Coronary artery (tissue), 2 donors: ENCODE results near the gene CACNA2D3.

ENCODE experiments used
- DNase-seq: peaks from one replicate; pipeline ENCODE4 v3.0.0-alpha.2; 2017; ENCODE audit warnings: low spot score
- H3K27ac ChIP-seq, 2 donors: fragments of 200-600 bp; sonication (generic); one replicate each; pipeline ENCODE4 v1.5.1; 2016 to 2019
- H3K4me3 ChIP-seq: fragments of 200-600 bp; sonication (generic); 2 replicates; pipeline ENCODE4 v1.5.1; 2016; ENCODE audit warnings: mild to moderate bottlenecking, moderate library complexity
- TF ChIP-seq, protein P1 (sequence below): fragments of 200-600 bp; sonication (generic); IDR thresholded peaks from one replicate; pipeline ENCODE4 v1.5.1; 2019; ENCODE audit warnings: antibody characterized with exemption

CACNA2D3 gene

GRCh38 chr3:54954022-54954421, 831.7 kb downstream of the CACNA2D3 start:
- DNase-seq, result no peak
- no peak overlapping the region for H3K4me3 ChIP-seq
- H3K27ac ChIP-seq, result no peak overlapping the region
- TF ChIP-seq, protein P1, sequence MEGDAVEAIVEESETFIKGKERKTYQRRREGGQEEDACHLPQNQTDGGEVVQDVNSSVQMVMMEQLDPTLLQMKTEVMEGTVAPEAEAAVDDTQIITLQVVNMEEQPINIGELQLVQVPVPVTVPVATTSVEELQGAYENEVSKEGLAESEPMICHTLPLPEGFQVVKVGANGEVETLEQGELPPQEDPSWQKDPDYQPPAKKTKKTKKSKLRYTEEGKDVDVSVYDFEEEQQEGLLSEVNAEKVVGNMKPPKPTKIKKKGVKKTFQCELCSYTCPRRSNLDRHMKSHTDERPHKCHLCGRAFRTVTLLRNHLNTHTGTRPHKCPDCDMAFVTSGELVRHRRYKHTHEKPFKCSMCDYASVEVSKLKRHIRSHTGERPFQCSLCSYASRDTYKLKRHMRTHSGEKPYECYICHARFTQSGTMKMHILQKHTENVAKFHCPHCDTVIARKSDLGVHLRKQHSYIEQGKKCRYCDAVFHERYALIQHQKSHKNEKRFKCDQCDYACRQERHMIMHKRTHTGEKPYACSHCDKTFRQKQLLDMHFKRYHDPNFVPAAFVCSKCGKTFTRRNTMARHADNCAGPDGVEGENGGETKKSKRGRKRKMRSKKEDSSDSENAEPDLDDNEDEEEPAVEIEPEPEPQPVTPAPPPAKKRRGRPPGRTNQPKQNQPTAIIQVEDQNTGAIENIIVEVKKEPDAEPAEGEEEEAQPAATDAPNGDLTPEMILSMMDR, result no peak

GRCh38 chr3:54954521-54954920, 832.2 kb downstream of the CACNA2D3 start:
- DNase-seq, result no peak
- TF ChIP-seq, protein P1, result no peak
- Histone ChIP-seq H3K27ac (no peak overlapping the region), H3K4me3 (no peak overlapping the region)

GRCh38 chr3:54955496-54955895, 833.1 kb downstream of the CACNA2D3 start:
- no peak overlapping the region for H3K4me3 ChIP-seq
- no peak overlapping the region for H3K27ac ChIP-seq
- DNase-seq, result no peak
- TF ChIP-seq, protein P1, result no peak

DNA sequence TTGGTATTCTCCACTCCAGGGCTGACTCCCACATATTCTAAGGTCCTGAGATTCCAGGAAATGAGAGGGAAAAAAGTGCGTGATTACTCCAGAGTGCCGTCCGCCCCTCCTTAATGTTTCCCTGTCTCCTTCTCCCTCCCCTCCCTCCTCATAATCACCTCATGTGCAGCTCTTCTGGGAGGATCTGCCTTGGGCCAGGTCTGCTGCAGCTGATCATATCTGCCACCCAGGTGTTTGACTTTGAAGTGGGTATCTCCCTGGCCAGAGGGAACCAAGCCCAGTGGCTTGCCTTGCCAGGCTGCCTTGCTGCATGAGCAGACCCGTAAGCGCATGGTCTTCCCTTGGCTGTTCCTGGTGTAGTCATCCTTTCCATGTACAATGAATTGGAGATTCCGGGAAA, 833.6 kb downstream of the CACNA2D3 start:
- no peak overlapping the region for H3K4me3 ChIP-seq
- no peak for DNase-seq
- TF ChIP-seq, protein P1, result no peak
- no peak overlapping the region for H3K27ac ChIP-seq

GRCh38 chr3:54957711-54958110, 835.4 kb downstream of the CACNA2D3 start:
- Histone ChIP-seq H3K27ac (no peak overlapping the region), H3K4me3 (no peak overlapping the region)
- TF ChIP-seq, protein P1, result no peak
- no peak for DNase-seq

DNA sequence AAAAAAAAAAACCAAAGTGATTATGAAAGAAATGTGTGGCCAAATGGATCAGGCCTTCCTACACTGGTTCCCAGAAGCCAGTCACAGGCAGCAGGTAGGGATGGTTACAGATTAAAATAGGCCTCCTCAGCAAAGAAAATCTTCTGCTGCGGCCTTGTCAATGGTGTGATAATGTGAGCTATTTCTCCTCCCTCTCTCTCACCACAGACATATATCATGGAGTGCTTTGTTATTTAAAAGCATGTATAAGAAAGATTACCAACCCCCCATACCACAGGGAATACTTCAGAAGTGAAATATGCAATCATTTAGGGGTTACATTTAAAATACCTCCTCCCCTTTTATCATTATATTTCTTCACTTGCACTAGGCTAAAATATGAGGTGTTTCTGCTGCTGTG, 837.7 kb downstream of the CACNA2D3 start:
- Histone ChIP-seq H3K27ac (no peak overlapping the region), H3K4me3 (no peak overlapping the region)
- no peak for DNase-seq
- TF ChIP-seq, protein P1, result no peak

DNA sequence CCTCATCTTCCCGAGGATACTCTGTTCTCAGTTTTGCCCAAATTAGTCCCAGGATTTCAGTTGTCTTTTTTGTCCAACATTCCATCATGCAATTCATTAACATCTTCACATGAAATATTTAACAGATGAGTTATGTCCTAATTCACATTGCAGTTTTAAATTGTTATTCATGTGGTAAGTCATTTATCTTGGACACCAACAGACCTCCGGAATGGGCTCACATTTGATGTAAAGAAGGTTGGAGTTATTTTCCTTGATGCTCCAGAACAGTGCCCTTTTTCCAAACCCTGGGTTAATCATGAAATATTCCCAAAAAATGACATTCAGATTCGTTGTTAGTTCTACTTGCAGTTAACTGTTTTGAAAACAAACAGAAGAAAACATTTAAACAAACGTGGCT, 838.3 kb downstream of the CACNA2D3 start:
- TF ChIP-seq, protein P1, result no peak
- DNase-seq, result no peak
- H3K4me3 ChIP-seq, result no peak overlapping the region
- no peak overlapping the region for H3K27ac ChIP-seq
